ENCODE measurements around the gene GZMH.
A peak's percentile ranks its signal among the peaks of the same experiment; 100 is the strongest.
"Not testable (repeated sequence)": the region's sequence is repeated elsewhere in the genome, so short reads cannot be mapped to it uniquely, and the experiment has no call there.

GZMH gene

DNA sequence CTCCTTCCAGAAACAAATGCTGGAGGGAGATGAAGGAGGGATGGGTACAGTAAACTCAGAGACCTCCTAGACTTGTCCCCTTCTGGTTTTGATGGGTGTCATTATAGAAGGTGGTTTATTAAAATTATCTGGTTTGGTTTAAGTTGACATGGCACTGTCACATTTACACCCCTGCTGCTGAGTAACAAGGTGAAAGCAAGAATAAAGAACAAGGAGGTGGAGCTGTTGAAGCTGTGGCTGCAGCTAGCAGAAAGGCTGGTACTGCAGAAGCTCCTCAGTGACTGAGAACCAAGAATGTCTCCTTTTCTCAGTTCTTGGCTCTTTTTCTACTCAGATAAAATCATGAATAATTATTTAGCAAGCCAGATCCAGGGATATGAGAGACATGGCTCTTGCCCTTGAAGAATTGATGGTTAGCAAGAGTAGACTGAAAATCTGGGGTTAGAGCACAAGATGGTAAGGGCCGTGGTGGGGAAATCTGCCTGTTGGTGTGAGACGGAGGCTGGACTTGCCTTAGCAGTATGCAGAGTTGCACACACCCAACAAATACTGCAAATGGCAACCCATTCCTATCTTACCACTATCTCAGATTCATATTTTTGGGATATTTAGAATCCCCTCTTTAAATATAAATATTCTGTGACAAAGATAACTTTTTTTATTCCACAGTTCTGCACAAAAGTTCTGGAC, at the start of gene GZMH:
GZMH (minus strand) TSS at position 31 of the 690 bp plus-strand sequence. CDS start 72 bp downstream, outside the sequence.
- DNase-seq, result no peak

GRCh38 chr14:24648361-24648760, 38.9 kb upstream of the GZMH start:
- not testable (repeated sequence) for DNase-seq

DNA sequence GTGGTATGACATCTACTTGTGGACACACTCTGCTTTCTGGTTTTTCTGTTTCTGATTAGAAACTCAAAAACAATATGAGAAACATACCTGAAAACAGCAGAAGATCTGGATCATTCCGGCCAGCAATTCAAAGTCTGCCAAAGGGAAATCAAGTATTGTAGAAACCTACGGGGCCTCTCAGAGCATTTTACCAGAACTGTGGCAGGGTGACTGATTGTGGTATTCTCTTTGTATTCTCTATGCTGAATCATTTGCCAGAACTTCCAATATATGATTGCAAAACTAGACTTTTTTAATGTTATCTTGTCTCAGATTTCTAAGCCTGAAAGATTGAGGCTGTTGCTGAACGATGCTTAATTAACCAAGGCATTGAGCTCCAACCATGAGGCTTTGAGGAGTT, 30.4 kb upstream of the GZMH start:
- DNase-seq, result no peak

- DNase-seq, result no peak
Measured at GRCh38 chr14:24639270-24639669, 29.8 kb upstream of the GZMH start.

- DNase-seq, result peak; percentile 65 to 76
Measured at GRCh38 chr14:24634158-24634557, 24.7 kb upstream of the GZMH start, which contains the start of gene GZMB. Gene GZMB (minus strand): TSS chr14:24634190. CDS start chr14:24634160, 30 bp downstream.

DNA sequence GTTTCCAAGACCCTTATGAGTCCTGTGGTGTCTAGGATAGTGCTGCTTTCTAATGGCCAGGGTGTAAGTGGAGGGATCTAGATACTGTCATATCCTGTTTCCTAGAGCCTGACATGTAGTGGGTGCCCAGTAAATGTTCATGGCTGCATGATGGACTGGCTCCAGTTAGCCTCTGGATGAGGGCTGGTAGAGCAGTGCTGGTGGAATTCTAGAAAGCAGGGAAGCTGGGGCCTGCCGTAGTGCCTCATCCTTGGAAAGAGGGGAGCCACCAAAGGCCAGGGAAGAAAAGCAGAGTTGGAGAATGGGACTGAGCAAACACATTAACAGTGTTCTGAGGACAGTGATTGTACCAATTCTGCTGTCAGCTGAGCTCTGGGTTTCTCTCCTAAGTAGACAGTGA, 23.9 kb upstream of the GZMH start:
- no peak for DNase-seq

DNA sequence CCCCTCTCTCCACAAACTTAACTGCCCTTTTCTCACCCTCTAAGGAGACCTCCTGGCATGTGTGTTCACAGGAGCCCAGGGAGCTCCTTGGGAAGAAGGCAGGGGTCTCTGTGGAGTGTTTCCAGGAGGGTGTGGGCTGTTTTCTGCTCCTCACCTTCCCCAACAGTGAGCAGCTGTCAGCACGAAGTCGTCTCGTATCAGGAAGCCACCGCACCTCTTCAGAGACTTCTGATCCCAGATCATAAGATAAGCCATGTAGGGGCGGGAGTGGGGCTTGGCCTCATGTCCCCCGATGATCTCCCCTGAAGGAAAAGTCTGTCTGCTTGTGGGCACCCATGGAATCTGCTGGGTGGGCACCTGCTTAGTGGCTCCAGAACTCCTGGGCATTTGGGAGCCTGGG, 23.3 kb upstream of the GZMH start:
- no peak for DNase-seq

- no peak for DNase-seq
Measured at GRCh38 chr14:24632336-24632735, 22.9 kb upstream of the GZMH start.

- no peak for DNase-seq
Measured at GRCh38 chr14:24631749-24632335, 22.4 kb upstream of the GZMH start.

GRCh38 chr14:24630872-24631477, 21.5 kb upstream of the GZMH start:
- DNase-seq, result no peak

DNA sequence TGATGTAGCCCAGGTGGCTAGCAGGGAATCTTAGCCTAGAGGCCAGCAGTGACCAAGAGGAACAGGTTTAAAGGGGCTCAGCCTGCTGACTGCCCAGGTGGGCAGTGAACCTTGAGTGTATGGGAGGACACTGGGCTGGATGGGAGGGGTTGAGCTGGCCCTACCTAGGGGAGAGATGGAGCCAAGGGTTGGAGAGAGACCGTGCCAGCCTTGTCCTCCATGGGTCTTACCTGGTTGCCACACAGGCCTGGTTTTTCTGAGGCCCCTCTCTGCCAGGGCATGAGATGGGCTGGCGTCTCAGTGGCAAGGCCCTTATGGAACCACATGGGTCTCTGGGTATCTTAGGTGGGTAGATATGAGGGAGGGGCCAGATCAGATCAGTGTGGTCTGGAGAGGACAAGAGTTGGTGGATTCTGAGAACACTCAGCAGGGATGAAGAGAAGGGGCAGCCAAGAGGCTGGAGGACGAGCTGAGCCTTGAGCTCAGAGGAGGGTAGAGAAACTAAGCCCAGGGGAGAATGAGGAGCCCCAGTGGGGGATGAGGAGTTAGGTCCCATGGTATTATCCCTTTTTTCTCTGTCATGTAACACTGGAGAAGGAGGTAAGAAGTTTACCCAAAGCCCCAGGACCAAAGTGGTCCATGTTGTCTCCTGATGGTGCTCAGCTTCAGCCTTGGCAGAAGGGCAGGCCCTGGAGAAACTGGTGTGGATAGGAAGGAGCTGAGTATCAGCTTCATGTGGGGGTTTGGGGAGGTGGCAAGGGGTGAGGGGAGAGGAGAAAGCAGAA, 20.8 kb upstream of the GZMH start:
- DNase-seq, result no peak

GRCh38 chr14:24629521-24629920, 20.0 kb upstream of the GZMH start:
- no peak for DNase-seq

GRCh38 chr14:24613747-24614146, 4.3 kb upstream of the GZMH start:
- DNase-seq, result no peak

DNA sequence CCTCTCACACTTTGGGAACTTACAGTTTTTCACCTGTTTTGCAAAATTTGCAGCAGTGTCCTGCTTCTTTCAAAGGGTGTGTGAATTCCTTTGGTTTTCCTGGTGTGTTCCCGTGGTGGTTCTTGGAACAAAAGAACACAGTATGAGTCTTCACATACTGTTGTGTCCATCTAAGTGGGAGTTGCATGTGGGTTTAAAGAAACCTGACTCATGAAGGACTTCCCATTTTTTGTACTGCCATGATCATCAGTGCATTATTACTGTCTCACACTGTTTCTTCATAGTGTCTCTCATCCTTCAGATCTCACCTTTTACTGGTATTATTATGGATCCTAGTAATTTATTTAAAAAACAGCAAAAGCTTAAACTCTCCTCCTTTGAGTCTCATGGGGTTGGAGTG, 3.8 kb upstream of the GZMH start:
- no peak for DNase-seq

GRCh38 chr14:24612196-24612595, 2.7 kb upstream of the GZMH start:
- DNase-seq, result no peak

DNA sequence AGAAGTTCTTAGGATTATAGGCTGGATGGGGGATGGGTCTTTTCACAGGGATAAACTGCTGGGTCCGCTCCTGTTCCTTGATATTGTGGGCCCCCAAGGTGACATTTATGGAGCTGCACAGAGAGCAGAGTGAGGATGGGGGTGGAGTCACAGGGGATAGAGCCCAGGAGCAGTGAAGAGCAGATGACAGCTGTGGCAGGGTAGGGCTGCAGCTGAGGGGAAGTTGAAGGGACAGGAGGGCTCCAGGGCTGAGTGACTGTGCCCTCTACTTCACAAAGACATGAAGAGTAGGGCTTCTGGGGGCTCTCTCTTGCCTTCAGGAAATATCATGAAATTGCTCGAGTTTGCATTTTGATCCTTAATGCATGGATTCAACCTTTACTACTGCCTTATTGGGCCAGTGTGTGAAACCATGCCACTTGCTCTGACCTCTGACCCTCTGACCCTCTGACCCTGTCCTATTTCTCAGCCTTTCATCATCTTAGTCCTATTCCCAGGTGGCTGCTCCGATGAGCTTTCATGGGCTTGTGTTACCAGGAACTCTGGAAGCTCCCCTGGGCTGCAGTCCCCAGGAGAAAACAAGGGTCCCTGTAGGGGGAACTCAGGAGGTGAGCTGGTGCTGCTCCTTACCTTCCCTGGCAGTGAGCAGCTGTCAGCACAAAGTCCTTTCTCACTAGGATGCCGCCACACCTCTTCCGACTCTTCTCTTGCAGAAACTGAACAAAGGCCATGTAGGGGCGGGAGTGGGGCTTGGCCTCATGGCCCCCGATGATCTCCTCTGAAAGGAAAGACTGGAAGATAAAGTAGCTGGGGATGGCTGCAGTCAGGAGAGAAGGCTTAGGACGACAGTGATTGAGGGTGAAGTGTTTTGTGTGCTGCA, 1.6 kb downstream of the GZMH start:
- DNase-seq, result no peak

DNA sequence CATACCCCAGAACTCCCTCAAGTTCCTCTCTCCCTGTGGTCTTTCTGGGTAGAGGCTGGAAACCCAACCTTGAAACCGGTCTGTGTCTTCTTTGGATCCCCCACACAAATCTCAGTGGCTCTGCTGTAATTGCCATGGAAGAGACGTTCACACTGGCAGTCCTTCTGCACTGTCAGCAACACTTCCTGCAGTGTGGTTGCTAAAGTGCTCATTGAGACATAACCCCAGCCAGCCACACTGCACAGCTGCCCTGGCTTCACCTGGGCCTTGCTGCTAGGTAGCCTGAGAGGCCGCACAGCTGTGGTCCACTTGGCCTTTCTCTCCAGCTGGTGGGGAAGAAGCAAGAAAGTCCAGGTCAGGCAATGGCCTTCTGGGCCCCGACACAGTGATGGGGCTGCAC, 2.4 kb downstream of the GZMH start:
- no peak for DNase-seq

- no peak for DNase-seq
Measured at GRCh38 chr14:24606297-24606696, 3.2 kb downstream of the GZMH start.

- DNase-seq, result peak; percentile 72 to 79
Measured at GRCh38 chr14:24605435-24606190, 3.9 kb downstream of the GZMH start.

GRCh38 chr14:24597403-24597802, 12.1 kb downstream of the GZMH start:
- DNase-seq, result no peak

DNA sequence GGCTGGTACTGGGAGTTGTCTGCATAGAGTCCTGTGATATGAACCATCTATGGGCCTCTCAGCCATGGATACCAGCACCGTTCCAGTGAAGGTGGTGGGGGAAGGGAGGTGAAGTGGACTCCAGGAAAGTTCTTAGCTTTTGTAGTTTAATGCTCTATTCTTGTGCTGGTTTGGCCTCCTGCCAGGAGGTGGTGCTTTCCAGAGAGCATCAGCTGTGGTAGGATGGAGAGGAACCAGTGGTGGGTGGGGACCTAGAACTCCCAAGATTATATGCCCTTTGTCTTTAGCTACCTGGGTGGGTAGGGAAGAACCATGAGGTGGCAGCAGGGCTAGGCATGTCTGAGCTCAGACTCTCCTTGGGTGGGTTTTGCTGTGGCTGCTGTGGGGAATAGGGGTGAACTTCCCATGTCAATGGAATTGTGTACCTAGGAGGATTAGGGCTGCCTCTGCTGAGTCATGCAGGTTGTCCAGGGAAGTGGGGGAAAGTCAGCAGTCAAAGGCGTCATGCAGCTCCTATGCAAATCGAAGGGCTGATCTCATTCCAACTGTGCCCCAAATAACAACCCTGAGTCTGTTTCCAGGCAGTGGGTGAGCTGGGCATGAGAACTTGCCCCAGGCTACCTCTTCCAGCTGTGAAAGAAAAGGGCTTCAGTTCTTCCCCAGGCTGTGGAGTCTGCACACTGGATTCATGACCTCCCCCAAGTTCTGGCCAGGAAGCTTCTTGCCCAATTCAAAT, 14.2 kb downstream of the GZMH start:
- no peak for DNase-seq
